GM19452 (cell line): ENCODE results near the gene GNPTG.

Source experiments
- ATAC-seq: cut with Tn5 transposase; IDR thresholded peaks from one replicate; pipeline ENCODE4 v1.9.1; 2021; ENCODE audit not compliant: unreplicated experiment

Gene GNPTG

GRCh38 chr16:1351582-1352362, at the start of gene GNPTG, which contains the start of gene TSR3:
GNPTG (plus strand) TSS chr16:1351931; CDS start chr16:1351966, 35 bp downstream.
TSR3 (minus strand) TSS chr16:1351878; CDS start chr16:1351804, 74 bp downstream.
- peak; percentile 68 for ATAC-seq

- ATAC-seq = no peak
Observed at GRCh38 chr16:1305823-1306222, 45.9 kb upstream of the GNPTG start.

- ATAC-seq = no peak
Observed at GRCh38 chr16:1306334-1306733, 45.4 kb upstream of the GNPTG start.

- ATAC-seq = peak; percentile 14
Observed at GRCh38 chr16:1308036-1308976, 43.4 kb upstream of the GNPTG start.

- ATAC-seq = peak; percentile 54
Observed at GRCh38 chr16:1308977-1309885, 42.5 kb upstream of the GNPTG start, which contains the start of gene UBE2I. UBE2I (plus strand) TSS chr16:1309636; CDS start chr16:1314031, 4,395 bp downstream.

GRCh38 chr16:1309888-1310831, 41.6 kb upstream of the GNPTG start:
- no peak for ATAC-seq

GRCh38 chr16:1310832-1311200, 40.9 kb upstream of the GNPTG start:
- no peak for ATAC-seq

- no peak for ATAC-seq
Observed at GRCh38 chr16:1311212-1311737, 40.5 kb upstream of the GNPTG start.

- no peak for ATAC-seq
Observed at GRCh38 chr16:1311738-1312466, 39.8 kb upstream of the GNPTG start.

- no peak for ATAC-seq
Observed at GRCh38 chr16:1312467-1312816, 39.3 kb upstream of the GNPTG start.

- ATAC-seq = no peak
Observed at GRCh38 chr16:1312903-1313302, 38.8 kb upstream of the GNPTG start.

- no peak for ATAC-seq
Observed at GRCh38 chr16:1313721-1314369, 37.9 kb upstream of the GNPTG start.

GRCh38 chr16:1314399-1315068, 37.2 kb upstream of the GNPTG start:
- no peak for ATAC-seq

- ATAC-seq = no peak
Observed at GRCh38 chr16:1315081-1316032, 36.4 kb upstream of the GNPTG start.

GRCh38 chr16:1316033-1316405, 35.7 kb upstream of the GNPTG start:
- no peak for ATAC-seq

GRCh38 chr16:1317479-1318267, 34.1 kb upstream of the GNPTG start:
- ATAC-seq = no peak
